K562 (cell line): ENCODE data around the gene PRR36. TPM values are rescaled to one million over a fixed set of nuclear protein-coding genes. Genes with fewer than 3 reads are reported as not detected.

Experiments used
- ATAC-seq: fragments of 200-7000 bp; cut with Tn5 transposase; 3 replicates; pipeline ENCODE4 v1.9.1; 2020; ENCODE audit warnings: moderate library complexity
- BruUV-seq: library from RNA; stranded (reverse); fragments of 400-500 nt; replicated peaks from 2 replicates; lab custom pipeline; 2021; lab: Mats Ljungman, UMichigan
- CTCF ChIA-PET: fragments of 300-600 bp; formaldehyde crosslinking; extraction: SDS; loops from one replicate; lab custom pipeline; 2021; ENCODE audit warnings: low intra/inter-chr PET ratio; lab: Yijun Ruan, JAX
- POLR2A ChIA-PET: fragments of 300-600, 350-650 bp; sonication (Branson Sonifier 250); formaldehyde crosslinking; extraction: SDS; loops from one replicate; lab custom pipeline; 2021; ENCODE audit warnings: antibody characterized with exemption, inconsistent platforms; lab: Yijun Ruan, JAX
- DNase-seq, 4 experiments: peaks; one replicate each; pipeline versions ENCODE4 v3.0.0 to v3.0.0-alpha.2; 2011 to 2018; ENCODE audit warnings: low spot score in 3 of 4, mixed read lengths in 3 of 4; ENCODE audit errors: extremely low read depth in 1 of 4
- FAIRE-seq: peaks from 2 replicates; lab custom pipeline; 2011; peaks lifted over from hg19 to GRCh38; lab: Jason Lieb, UNC
- H2AFZ ChIP-seq: 2 replicates; pipeline ENCODE4 v1.6.0; 2011; ENCODE audit warnings: low read depth, low read length, control low read depth, inconsistent platforms
- H3K27ac ChIP-seq: fragments of 200-600 bp; 3 replicates; pipeline ENCODE4 v1.8.0; 2011; ENCODE audit warnings: low read depth, mild to moderate bottlenecking, control low read depth, inconsistent platforms, low read length, moderate library complexity, mixed read lengths; ENCODE audit errors: extremely low read depth
- H3K27me3 ChIP-seq, 2 experiments: fragments of 300-600 bp in 1 of 2; 2 replicates in 1 of 2; 3 replicates in 1 of 2; pipeline versions ENCODE4 v1.6.0 to v1.8.0; 2011; ENCODE audit warnings: inconsistent platforms in 2 of 2, low read length in 2 of 2, mild to moderate bottlenecking in 1 of 2, mixed read lengths in 1 of 2, moderate library complexity in 1 of 2; ENCODE audit not compliant: control insufficient read depth in 2 of 2, insufficient read depth in 2 of 2
- H3K36me3 ChIP-seq: fragments of 300-600 bp; 3 replicates; pipeline ENCODE4 v1.8.0; 2011; ENCODE audit warnings: mild to moderate bottlenecking, low read length, inconsistent platforms; ENCODE audit not compliant: control insufficient read depth, insufficient read depth
- H3K4me1 ChIP-seq, 2 experiments: fragments of 200-600 bp in 1 of 2; replicated peaks in 1 of 2; 2 replicates in 1 of 2; 3 replicates in 1 of 2; pipeline versions ENCODE4 v1.5.1 to v1.8.0; 2011; ENCODE audit warnings: inconsistent platforms in 2 of 2, low read length in 2 of 2, mild to moderate bottlenecking in 1 of 2, mixed read lengths in 1 of 2, moderate library complexity in 1 of 2; ENCODE audit not compliant: control insufficient read depth in 2 of 2, insufficient read depth in 2 of 2
- H3K4me2 ChIP-seq: 2 replicates; pipeline ENCODE4 v1.6.1; 2011; ENCODE audit warnings: low read length, control low read depth, inconsistent platforms, mixed read lengths; ENCODE audit not compliant: insufficient read depth
- H3K4me3 ChIP-seq: fragments of 200-600 bp; sonication (generic), shearing (Covaris generic); 2 replicates; pipeline ENCODE4 v1.5.1; 2016; ENCODE audit warnings: control low read depth, inconsistent platforms
- H3K79me2 ChIP-seq: fragments of 200-600 bp; 3 replicates; pipeline ENCODE4 v1.8.0; 2011; ENCODE audit warnings: low read length, inconsistent platforms; ENCODE audit not compliant: control insufficient read depth, insufficient read depth
- H3K9ac ChIP-seq, 2 experiments: 2 replicates each; pipeline versions ENCODE4 v1.6.0 to v1.6.1; 2011; ENCODE audit warnings: low read depth in 2 of 2, low read length in 2 of 2, control low read depth in 1 of 2, inconsistent platforms in 1 of 2, mild to moderate bottlenecking in 1 of 2, mixed read lengths in 1 of 2; ENCODE audit not compliant: insufficient read depth in 1 of 2
- H3K9me1 ChIP-seq: one replicate; pipeline ENCODE4 v1.6.0; 2011; ENCODE audit warnings: inconsistent platforms, mild to moderate bottlenecking, low read length, moderate library complexity; ENCODE audit not compliant: control insufficient read depth, insufficient read depth
- H3K9me3 ChIP-seq: replicated peaks from 2 replicates; pipeline ENCODE4 v1.5.1; 2011; ENCODE audit warnings: low read depth, low read length, inconsistent platforms; ENCODE audit not compliant: control insufficient read depth, insufficient read depth
- H4K20me1 ChIP-seq: replicated peaks from 2 replicates; pipeline ENCODE4 v1.6.1; 2011; ENCODE audit warnings: low read length, inconsistent platforms, mixed read lengths; ENCODE audit not compliant: control insufficient read depth, insufficient read depth
- CBX2 ChIP-seq: fragments of 200-600 bp; sonication (generic); IDR thresholded peaks from one replicate; pipeline ENCODE4 v1.6.1; 2012; ENCODE audit warnings: mild to moderate bottlenecking, low read length, inconsistent platforms; ENCODE audit not compliant: insufficient read depth, poor library complexity, severe bottlenecking
- GABPB2 ChIP-seq: fragments of 250-450 bp; sonication (Bioruptor Pico); conservative IDR thresholded peaks from 2 replicates; pipeline ENCODE4 v1.5.1; 2021; ENCODE audit warnings: mild to moderate bottlenecking
- HMG20A ChIP-seq: fragments of 450-650 bp; formaldehyde crosslinking; conservative IDR thresholded peaks from 2 replicates; pipeline ENCODE4 v1.4.0; 2020; ENCODE audit warnings: mild to moderate bottlenecking, mixed read lengths
- KDM1A ChIP-seq, 2 experiments: fragments of 450-650 bp; IDR thresholded peaks; 2 replicates each; pipeline ENCODE4 v1.6.1; 2016; ENCODE audit warnings: mild to moderate bottlenecking in 2 of 2
- KLF10 ChIP-seq: fragments of 250-450 bp; sonication (Bioruptor Pico); IDR thresholded peaks from 2 replicates; pipeline ENCODE4 v1.6.1; 2021; ENCODE audit warnings: matching md5 sums
- LEF1 ChIP-seq: fragments of 450-650 bp; IDR thresholded peaks from 2 replicates; pipeline ENCODE4 v1.6.1; 2016; ENCODE audit warnings: mild to moderate bottlenecking
- PHF8 ChIP-seq: fragments of 200-600 bp; sonication (generic); IDR thresholded peaks from 2 replicates; pipeline ENCODE4 v1.6.1; 2012; ENCODE audit warnings: mixed run types, mild to moderate bottlenecking, inconsistent platforms, low read length, moderate library complexity, borderline replicate concordance
- RB1 ChIP-seq: fragments of 450-650 bp; IDR thresholded peaks from 2 replicates; pipeline ENCODE4 v1.6.1; 2017; ENCODE audit warnings: low read depth, mild to moderate bottlenecking
- RBFOX2 ChIP-seq: fragments of 200-400 bp; formaldehyde crosslinking; IDR thresholded peaks from 2 replicates; pipeline ENCODE4 v1.6.1; 2017; ENCODE audit warnings: low read depth, mild to moderate bottlenecking, low read length, moderate library complexity
- RFX1 ChIP-seq: fragments of 450-650 bp; IDR thresholded peaks from 2 replicates; pipeline ENCODE4 v1.6.1; 2016; ENCODE audit warnings: mild to moderate bottlenecking, moderate library complexity
- SOX6 ChIP-seq: fragments of 450-650 bp; IDR thresholded peaks from 2 replicates; pipeline ENCODE4 v1.6.1; 2014; ENCODE audit warnings: mild to moderate bottlenecking
- THRAP3 ChIP-seq: fragments of 450-650 bp; IDR thresholded peaks from 2 replicates; pipeline ENCODE4 v1.6.1; 2016; ENCODE audit warnings: mild to moderate bottlenecking, inconsistent platforms, borderline replicate concordance
- ZC3H11A ChIP-seq: IDR thresholded peaks from 2 replicates; pipeline ENCODE4 v1.6.1; 2012; ENCODE audit warnings: low read depth, low read length, improper control_type of control experiment
- ZFPM2 ChIP-seq: fragments of 250-450 bp; sonication (Bioruptor Pico); IDR thresholded peaks from 2 replicates; pipeline ENCODE4 v1.5.1; 2022; ENCODE audit warnings: mild to moderate bottlenecking
- ZFX ChIP-seq: sonication (generic); formaldehyde crosslinking; IDR thresholded peaks from 2 replicates; pipeline ENCODE4 v1.8.0; 2022; ENCODE audit warnings: mild to moderate bottlenecking, missing genetic modification reagents, moderate library complexity
- ZNF584 ChIP-seq: fragments of 200-800 bp; sonication (Bioruptor generic); IDR thresholded peaks from 2 replicates; pipeline ENCODE4 v1.6.1; 2016; ENCODE audit warnings: low read depth, mild to moderate bottlenecking, missing genetic modification characterization, missing compliant biosample characterization
- ZNF589 ChIP-seq: fragments of 200-800 bp; sonication (Bioruptor generic); IDR thresholded peaks from 2 replicates; pipeline ENCODE4 v1.6.1; 2016; ENCODE audit warnings: low read depth, missing genetic modification characterization, missing compliant biosample characterization
- whole genome bisulfite sequencing: fragments of 100-300 bp; shearing (Covaris generic); methylation state at CpG from one replicate; pipeline ENCODE4 v1.1.6; 2016; ENCODE audit warnings: low coverage, mixed read lengths; ENCODE audit not compliant: insufficient coverage; ENCODE audit errors: missing lambda C conversion rate; 5-methylcytosine and 5-hydroxymethylcytosine counted together
- in situ Hi-C: fragments of 300-500 bp; cut with MboI; formaldehyde crosslinking; loops from 4 replicates; pipeline ENCODE4 v1.15.0; 2018; ENCODE audit warnings: inconsistent platforms, mixed read lengths
- intact Hi-C: fragments of 100-400 bp; cut with micrococcal nuclease; formaldehyde crosslinking; loops from 2 replicates; pipeline ENCODE4 v1.14.2; 2022
- polyA plus RNA-seq, 8 experiments: library from polyadenylated mRNA; depleted of rRNA in 4 of 8; stranded (reverse) in 5 of 8; unstranded in 3 of 8; fragments of >200 nt; fragmentation: Nextera tagmentation in 2 of 8; fragmentation: Illumina TruSeq in 1 of 8; extraction: Ambion mirVana in 2 of 8; extraction: Trizol in 1 of 8; gene quantifications; 2 replicates each; pipeline versions ENCODE4 v1.2.1 to v1.2.3, GENCODE V29; 2011 to 2014; ENCODE audit warnings: inconsistent platforms in 1 of 8, missing spikeins in 1 of 8
- total RNA-seq, 7 experiments: library from RNA; depleted of rRNA in 6 of 7; stranded (reverse); fragments of >200 nt in 6 of 7; fragmentation: Illumina TruSeq in 2 of 7; extraction: Trizol in 2 of 7; gene quantifications; 2 replicates each; pipeline versions ENCODE4 v1.2.1 to v1.2.3, GENCODE V29; 2011 to 2021; ENCODE audit warnings: low replicate concordance in 1 of 7
- TF ChIP-seq, protein P1 (sequence below): sonication (generic); formaldehyde crosslinking; IDR thresholded peaks from 2 replicates; pipeline ENCODE4 v1.8.0; 2023; ENCODE audit warnings: mild to moderate bottlenecking, missing genetic modification reagents

Gene PRR36
- total and polyA plus RNA-seq, 9 of the 15 experiments (the other 6 are each of a cell fraction or from before 2014, with no cell fraction given): 0.05 to 0.42 (median 0.06) TPM; not detected in 6

DNA sequence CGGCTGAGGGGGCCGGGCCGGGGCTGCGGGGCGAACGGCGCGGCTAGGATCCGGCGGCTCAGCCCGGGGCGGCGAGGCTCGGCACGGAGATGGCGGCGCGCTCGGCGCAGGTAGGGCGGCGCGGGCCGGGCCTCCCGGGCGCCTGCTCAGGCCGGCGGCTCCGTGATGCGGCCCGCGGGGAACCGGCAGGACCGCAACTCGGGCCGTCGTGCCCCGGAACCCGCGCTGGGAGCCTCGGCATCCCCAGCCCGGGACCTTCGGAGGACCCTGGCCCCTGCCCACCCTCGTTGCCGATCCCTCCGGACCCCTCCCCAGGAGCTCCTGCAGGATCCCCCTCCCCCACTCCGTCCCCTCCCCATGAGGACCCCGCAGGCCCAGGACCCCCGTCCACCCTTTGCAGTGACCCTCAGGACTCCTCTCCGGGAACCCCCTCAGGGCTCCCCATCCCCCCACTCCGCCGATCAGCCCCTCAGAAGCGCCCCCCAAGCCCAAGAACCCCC lies 43.9 kb downstream of the PRR36 start:
- intact Hi-C loops (no loop called here), in situ Hi-C loops (no loop called here)
- ChIA-PET POLR2A (interaction anchor here (0.5 kb wide), 1 partner anchor 120 kb away, joined by 3 read pairs; no protein-coding TSS in a partner anchor), CTCF (interaction anchor here (0.6 kb wide), 1 partner anchor 201 kb away, joined by 4 read pairs; the partner anchor contains the start of genes PET100 and XAB2)
- H3K36me3 ChIP-seq: no peaks in the 10 kb centered on the region; the same call in 2 of the 3 replicates
- H3K27me3 ChIP-seq: peaks cover 8 to 17% of the 10 kb centered on the region in 2 experiments; a peak in 4 of 5 replicates
- peaks cover 16 to 42% of the 10 kb centered on the region in 2 experiments; a peak in 4 of 5 replicates for H3K4me1 ChIP-seq
- BruUV-seq: no TSS peak
- H4K20me1 ChIP-seq: 0 out of 2 replicates have a peak, but pooled peaks cover 3% of the 10 kb centered on the region
- DNase-seq (no peak), ATAC-seq (no peak), FAIRE-seq (no peak)
- no peaks in the 10 kb centered on the region for H3K79me2 ChIP-seq
- H3K9me1 ChIP-seq: no peaks in the 10 kb centered on the region
- H3K27ac ChIP-seq: no peak overlapping the region
- H2AFZ ChIP-seq: no peak overlapping the region
- no peaks in the 10 kb centered on the region for H3K9me3 ChIP-seq
- H3K4me3 ChIP-seq: peak overlapping the region; percentile 47
- peak overlapping the region in 1 of 2 experiments; percentile 88; a peak in 2 of 4 replicates for H3K9ac ChIP-seq
- H3K4me2 ChIP-seq: peak overlapping the region; percentile 44; the same call in 1 of the 2 replicates
- WGBS: no CpG with 5 or more reads among the region's 53 CpGs
- TF ChIP-seq THRAP3 (no peak), HMG20A (CRISPR knock-in tag) (no peak), ZFPM2 (no peak), RB1 (0 out of 2 replicates have a peak, but pooled peaks have one; percentile 50), ZNF584 (CRISPR knock-in tag) (no peak), LEF1 (no peak), CBX2 (no peak), RFX1 (no peak), ZFX (peak; percentile 15; the same call in 1 of the 2 replicates), ZC3H11A (no peak), RBFOX2 (peak; percentile 6; the same call in 1 of the 2 replicates), PHF8 (peak; percentile 41; the same call in 1 of the 2 replicates), GABPB2 (CRISPR knock-in tag) (no peak), KLF10 (CRISPR knock-in tag) (no peak), ZNF589 (CRISPR knock-in tag) (no peak), KDM1A (IDR thresholded peaks at IDR 0.05) (no peak), SOX6 (no peak)
- TF ChIP-seq, protein P1, sequence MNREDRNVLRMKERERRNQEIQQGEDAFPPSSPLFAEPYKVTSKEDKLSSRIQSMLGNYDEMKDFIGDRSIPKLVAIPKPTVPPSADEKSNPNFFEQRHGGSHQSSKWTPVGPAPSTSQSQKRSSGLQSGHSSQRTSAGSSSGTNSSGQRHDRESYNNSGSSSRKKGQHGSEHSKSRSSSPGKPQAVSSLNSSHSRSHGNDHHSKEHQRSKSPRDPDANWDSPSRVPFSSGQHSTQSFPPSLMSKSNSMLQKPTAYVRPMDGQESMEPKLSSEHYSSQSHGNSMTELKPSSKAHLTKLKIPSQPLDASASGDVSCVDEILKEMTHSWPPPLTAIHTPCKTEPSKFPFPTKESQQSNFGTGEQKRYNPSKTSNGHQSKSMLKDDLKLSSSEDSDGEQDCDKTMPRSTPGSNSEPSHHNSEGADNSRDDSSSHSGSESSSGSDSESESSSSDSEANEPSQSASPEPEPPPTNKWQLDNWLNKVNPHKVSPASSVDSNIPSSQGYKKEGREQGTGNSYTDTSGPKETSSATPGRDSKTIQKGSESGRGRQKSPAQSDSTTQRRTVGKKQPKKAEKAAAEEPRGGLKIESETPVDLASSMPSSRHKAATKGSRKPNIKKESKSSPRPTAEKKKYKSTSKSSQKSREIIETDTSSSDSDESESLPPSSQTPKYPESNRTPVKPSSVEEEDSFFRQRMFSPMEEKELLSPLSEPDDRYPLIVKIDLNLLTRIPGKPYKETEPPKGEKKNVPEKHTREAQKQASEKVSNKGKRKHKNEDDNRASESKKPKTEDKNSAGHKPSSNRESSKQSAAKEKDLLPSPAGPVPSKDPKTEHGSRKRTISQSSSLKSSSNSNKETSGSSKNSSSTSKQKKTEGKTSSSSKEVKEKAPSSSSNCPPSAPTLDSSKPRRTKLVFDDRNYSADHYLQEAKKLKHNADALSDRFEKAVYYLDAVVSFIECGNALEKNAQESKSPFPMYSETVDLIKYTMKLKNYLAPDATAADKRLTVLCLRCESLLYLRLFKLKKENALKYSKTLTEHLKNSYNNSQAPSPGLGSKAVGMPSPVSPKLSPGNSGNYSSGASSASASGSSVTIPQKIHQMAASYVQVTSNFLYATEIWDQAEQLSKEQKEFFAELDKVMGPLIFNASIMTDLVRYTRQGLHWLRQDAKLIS (CRISPR knock-in tag): no peak
